ENCODE measurements around the gene PZP.

PZP gene

DNA sequence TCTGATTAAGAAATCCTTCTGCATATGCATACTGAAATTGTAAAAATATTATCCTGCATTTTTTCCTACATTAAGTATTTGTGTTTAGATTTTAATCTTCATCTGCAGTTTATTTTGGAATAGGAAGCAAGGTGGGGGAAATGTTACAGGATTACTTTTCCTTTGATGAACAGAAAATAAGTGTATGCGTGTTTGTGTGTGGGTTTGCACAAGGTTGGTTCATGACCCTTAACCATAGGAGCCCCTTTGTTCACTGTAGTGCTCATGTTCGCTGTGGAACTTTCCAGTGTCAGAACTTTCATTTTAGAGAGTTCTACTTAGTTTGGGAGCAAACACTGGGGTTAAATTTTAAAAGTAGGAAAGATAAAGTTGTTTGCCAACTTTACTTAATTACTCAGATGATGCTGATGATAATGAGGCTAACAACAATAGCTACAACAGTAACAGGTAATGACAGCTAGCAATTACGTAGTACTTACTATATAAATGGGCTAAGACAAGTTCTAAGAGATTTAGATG, 86.0 kb downstream of the PZP start:
- no peak for DNase-seq

DNA sequence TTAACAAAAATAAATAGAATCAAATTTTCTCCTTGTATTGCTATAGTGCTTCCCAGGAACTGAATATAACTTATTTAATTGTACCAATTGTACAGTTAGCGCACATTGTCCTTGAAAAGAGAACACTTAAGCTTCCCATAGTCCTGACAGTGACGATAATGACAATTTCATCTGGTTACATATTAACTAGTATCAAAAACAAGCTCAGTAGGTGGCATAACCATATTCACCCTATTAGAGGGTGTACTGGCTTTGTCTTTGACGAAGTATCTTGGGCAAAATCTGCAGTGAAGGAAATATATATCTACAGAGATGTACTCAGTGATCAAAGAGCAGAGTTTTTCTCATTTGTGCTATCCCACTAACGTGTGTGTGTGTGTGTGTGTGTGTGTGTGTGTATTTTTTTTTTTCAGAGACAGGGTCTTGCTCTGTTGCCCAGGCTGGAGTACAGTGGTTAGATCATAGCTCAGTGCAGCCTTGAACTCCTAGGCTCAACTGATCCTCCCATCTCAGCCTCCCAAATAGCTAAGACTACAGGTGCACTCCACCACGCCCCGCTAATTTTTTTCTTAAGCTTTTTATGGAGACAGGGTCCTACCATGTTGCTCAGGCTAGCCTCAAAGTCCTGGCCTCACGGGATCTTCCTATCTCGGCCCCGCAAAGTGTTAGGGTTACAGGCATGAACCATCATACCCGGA, 87.6 kb downstream of the PZP start:
- DNase-seq: no peak

DNA sequence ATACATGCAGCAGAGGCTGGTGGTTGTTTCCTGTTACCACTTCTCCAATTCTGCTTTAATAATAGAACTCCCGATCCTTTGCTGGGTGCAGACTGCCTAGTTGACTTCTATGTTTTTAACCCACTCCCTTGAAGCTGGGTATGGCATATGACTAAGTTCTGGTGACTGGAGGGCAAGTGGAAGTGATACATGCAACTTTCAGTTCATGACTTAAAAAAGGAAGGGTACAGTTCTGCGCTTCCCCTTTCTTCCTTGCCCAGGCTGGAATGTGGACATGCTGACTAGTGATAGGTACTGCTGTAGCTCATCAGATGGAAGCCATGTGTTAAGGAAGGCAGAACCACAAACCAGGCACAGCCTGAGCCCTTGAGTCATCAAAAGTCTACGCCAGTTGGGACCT, 90.0 kb downstream of the PZP start:
- DNase-seq: no peak

DNA sequence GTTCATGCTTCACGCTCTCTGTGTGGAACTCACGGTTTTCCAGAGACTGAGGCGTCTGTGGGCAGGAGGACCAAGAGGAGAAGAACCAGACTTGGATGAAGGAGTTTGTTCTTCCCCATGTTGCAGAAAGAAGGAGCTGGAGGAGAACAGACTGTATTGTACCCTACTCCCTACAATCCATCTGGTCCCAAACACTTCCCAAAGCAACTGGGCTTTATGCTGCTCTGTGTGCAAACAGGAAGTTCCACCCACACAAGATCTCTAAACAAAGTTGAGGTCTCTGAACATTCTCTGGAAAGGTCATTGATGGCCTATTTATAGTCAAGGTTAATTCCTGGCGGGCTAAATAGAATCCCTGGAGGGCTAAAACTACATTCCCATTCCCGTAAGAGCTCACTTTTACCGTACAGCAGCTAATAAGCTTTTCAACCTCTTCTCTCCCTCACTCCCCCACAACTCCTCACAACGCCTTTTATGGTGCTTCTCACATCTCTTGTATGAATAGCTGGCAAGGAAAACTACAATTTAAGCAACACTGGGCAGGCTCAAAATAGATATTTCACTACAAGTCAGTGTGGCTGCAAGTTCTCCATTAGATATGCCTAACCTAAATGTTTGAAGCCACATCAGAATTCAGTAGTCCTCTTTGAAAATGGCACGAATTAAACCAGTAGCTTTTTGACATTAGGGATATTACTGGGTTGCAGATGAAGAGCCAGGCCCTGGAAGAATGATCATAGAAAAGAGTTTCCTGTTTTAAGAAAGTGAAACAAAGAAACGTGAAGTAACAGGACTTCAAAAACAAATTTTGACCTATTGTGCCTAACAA, 92.2 kb downstream of the PZP start, which contains the start of gene A2M:
Gene A2M (minus strand): TSS at position 189 of the 829 bp plus-strand sequence. CDS start 70 bp downstream, at position 119.
- DNase-seq: no peak

DNA sequence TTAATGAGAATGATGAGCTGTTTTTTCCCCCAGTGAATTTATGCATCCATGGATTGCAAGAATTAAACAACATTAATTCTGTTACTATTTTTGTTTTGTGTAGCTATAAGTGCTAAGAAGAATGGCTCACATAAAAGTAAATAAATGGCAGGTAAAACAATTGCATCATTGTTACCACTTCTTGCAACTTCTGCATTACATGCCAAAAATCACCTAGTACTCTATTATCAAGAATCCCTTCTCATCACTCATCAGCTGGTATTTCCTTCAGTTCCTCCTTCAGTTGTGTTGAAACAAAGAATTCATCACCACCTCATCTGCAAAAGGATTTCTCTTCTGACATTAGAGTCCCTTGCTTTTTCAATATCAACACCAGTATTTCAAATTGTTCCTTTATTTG, 93.2 kb downstream of the PZP start:
- no peak for DNase-seq

DNA sequence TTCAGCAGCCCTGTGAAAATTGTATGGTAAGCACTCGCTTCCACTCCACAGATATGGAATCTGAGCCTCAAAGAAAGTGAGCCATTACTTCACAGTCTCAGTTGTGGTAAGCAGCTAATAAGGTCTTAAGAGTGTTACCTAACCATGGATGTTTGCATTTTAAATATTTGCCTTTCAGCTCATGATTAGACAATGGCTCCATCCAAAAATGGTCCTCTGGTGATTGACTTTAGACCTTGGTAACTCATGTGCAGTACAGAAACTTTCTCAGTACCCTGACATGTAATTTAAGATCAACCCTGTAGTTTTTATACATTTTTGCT, 94.2 kb downstream of the PZP start:
- no peak for DNase-seq

DNA sequence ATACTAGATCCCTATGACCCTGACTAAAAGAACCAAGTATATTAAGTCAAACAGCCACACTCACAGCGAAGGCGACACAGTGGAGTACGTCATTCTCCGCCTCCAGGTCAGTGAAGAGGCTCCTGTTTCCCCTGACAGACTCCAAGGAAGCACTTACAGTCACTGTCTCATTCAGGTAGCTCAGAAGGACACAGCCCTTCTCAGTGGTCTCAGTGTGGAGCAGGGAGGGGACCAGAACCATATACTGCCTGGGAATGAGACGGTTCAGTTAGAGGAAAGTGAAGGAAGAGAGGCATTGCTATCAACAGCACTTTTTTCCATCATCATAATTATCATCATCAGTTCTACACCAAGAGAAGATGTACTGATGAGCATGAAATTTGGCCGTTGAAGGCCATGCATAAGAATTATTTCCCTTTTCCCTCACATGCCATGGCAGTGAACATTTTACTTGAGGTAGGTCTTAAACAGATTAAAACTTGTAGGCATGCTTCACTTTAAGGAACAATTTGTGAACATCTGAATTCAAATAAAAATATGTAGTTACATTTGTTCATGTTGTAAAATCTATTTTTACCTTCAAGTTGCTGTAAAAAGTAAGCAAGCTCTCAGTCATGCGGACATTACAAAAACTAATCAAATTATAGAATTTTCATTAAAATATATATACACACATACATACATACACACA, 94.8 kb downstream of the PZP start:
- no peak for DNase-seq

DNA sequence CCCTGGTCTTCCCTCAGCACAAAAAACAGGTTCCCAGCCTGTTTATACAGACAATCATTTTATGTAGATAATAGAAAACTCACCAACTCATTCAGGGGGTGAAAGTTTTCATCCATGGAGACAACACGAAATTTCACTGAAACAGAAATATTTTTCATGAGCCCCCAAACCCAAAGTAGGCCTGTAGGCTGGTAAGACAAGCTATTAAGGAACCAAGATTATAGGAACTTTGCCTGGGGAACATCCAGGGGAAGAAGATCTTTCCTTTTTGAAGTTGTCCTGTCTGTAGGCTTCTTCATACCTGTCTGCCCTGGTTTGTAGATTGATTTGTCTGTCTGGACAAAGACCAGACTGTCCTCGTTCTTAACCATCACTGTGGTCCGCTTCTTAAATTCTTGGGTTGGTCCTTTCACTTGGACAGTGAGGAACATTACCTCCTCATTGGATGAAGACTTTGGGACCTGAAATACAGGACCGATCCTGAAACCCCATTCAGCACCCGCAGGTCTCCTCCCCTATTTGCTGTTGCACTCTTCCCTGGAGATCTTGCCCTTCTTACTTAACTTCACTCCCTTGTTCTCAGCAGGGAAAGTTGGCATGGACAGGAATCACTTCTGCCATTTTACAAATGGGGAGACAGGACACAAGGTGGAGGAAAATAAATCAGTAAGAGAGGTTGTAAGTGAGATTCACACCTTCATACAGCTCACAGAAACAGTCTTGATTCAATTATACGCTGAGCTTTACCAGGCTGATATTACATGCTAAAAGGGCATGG, 95.9 kb downstream of the PZP start:
- DNase-seq: no peak

DNA sequence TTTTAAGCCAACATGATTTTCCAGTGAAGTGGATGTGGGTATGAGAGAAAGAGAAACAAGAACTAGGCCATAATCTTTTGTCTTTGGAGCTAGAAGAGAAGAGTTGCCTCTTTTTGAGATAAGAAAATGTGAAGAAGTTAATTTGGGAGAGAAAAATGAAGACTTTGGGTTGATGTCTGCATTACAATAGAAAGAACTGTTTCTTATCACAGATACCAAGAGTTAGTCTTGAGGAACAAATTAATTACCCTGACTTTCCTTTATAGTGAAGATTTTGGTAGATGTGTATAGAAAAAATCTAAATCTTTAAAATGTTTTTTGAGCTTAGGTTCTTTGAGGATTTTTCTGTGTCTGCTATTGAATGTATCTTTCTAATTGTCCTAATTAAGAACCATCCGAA, 96.7 kb downstream of the PZP start:
- DNase-seq: no peak

DNA sequence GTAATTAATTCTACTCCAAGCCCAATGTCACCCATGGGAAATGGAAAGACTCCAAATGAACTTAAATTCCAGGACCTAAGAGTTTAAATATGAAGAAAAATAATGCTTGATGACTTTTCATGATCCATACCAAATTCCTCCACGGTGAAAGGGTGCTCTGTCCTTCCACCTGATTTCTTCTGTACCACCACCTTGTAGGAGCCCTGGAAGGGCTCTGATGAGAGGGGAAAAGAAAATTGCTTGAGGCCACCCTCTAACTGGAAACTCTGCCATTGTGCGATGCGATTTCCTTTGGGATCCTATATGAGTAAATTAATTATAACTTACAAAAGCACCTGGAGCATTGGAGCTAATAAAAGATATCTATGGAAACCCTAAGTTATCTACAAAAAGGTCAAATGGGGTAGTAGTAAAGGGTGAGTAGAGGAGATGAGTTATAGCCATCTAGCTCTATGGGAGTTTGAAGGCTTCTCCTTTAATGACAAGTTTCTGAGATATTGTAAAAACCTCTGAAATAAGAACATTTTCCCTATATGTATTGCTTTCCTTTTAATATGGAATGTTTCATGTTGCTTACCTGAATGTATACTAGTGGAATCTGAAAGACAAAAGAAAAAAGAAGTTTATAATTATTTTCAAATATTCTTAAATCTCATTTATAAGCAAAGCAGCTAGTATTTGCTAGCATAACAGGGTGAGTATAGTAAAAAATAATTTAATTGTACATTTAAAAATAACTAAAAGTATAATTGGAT, 98.3 kb downstream of the PZP start:
- DNase-seq: no peak

DNA sequence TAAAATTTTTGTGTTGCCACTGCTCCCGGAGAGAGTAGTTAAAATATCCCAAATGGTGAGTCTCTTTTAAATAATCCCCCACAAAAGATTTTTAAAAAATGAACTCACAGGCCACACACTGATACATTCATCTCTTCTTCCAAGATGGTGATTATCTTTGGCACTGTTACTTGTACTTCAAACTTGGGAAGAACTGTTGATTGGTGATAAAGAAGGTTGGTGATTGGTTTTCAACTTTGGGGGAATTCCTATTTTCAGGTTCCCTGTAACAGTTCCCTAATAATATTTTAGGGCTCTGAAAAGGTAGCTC, 99.0 kb downstream of the PZP start:
- DNase-seq: no peak

DNA sequence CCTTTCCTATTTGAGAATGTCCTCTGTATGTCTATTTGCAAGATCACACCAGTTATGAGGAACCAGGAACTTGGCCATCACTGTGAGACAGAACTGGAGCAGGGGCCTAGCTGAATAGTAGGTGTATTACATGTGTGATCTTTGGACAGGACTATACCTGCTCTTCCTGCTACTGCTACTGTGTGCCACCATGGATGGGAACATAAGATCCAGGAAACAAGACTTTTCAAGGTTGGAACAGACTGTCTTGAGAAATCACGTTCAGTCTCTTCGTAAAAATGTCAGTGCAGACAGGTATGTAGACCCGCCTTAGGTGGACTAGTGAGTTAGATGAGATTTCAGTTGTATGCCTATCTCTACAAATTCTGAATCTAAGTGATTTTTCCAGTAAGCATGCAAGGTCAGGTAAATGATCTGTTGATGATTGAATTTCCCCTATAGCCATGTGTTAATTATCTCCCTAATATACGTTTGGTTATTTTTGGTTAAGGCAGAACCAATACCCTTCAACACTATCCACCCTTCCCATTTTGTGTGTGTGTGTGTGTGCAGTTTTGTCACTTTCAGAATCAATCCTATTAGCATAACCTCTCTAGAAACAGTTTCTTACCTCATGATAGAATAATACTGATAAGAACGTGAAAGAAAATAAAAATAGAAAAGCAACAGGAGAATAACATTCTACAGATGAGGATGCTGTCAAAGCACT, 99.5 kb downstream of the PZP start:
- no peak for DNase-seq

DNA sequence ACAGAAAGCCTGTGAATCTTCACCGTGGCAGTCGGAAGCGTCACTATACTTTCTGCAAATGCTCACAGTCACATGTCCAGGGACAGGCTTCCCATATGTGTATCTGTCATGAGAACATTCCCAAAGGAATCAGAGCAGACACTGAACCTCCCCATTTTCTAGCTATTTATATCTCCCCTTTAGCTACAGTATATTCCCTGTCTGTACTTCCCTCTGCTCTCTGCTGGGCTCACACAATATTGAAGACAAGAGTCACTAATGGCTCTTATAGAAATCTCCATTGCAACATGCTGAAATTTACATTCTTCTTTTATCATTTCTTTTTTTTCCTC, 100.7 kb downstream of the PZP start:
- DNase-seq: no peak

DNA sequence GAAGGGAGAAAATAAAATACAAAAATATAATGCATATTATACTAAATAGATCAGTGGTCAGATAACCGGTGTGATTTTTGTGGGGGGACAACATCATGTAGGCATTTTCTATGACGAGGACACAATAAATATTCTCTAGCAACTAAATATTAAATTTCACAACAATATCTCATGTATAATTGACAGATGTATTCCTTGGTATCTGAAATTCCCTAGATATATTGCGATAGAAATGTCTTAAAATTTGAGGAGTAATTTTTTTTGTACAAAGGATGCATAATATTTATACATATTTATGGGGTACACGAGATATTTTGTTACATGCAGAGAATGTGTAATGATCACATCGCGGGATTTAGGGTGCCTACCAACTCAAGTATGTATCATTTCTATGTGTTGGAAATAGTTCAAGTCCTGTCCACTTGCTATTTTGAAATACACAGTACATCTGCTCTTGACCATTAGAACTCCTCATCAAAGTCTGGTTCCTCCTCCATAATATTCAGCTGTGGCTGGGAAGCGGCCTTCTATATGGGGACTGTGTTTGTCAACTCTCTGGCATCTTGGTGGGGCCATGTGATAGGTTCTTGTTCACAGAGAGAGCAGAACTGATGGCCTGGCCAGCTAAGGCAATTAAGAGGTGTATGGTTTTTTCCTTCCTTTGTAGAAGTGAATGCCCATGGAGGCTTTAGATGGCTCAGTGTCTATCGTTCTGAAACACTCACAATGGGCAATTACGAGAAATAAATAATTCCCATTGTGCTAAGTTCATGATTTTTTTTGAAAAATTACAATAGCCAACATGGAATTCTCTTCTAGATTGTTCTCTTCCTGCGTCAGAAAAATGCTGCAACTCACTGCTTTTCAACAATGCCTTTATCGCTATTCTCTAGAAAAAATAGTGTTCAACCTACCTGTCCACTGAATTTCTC, 101.3 kb downstream of the PZP start:
- DNase-seq: no peak

DNA sequence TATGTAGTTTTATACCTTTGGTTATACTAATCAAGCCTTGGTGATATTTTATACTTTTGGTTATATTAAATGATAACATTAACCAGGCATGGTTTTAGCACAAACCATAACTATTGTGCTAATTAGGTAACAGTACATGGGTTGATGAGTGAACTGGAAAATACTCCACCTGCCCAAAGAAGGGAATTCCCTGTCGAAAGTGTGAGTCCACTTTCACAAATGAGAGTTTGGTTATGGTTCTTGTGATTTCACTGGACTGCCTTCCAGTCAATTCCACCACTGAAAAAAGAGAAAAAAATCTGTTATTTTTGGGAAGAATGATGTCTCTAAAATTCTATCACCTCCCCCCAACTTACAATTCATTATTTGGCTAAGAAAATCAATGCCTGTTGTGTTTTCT, 102.1 kb downstream of the PZP start:
- no peak for DNase-seq

DNA sequence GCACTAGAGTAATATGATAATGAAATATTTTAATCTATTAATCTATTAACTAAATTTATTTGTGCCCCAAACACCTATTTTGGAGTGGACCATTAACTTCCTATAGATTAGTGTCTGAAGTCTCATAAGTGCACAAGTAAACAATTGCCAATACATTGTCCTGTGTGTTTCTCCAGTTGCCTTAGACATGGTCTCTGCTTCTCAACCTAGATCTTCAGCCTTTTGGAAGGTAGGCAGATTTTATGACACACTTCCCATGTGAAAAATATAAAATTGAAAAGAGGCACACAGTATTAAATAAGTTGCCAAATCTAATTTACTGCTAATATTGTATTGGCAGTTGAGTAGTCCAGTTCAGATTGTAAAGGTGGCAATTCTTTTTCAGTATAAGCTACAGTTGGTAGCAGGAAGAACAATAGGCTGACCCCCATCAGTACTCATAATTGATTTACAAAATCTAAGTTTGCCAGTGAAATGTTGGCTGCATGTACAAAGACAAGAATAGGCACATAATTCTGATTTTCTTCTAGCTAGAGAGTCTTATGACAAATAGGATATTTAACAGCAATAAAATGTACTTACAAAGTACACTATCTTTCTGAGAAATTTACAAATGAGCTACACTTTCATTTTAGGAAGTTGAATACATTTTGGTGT, 103.3 kb downstream of the PZP start:
- DNase-seq: no peak

DNA sequence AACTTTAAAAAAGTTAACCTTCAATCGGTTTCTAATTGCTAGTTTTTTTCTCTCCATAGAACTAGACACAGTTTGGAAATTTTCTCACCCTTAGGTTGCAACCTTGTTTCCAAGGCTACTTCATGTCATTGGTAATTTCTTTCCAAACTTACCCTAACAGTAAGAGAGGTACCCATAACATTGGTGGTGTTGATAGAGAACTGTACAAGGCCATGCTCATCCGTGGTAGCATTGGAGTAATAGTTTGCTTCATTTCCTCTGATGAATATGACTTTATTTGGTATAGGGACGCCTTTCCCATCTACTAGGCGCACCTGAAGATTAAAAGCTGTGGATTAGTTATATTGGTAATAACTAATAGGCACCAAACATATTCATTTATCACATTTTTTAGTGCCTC, 104.1 kb downstream of the PZP start:
- DNase-seq: no peak

DNA sequence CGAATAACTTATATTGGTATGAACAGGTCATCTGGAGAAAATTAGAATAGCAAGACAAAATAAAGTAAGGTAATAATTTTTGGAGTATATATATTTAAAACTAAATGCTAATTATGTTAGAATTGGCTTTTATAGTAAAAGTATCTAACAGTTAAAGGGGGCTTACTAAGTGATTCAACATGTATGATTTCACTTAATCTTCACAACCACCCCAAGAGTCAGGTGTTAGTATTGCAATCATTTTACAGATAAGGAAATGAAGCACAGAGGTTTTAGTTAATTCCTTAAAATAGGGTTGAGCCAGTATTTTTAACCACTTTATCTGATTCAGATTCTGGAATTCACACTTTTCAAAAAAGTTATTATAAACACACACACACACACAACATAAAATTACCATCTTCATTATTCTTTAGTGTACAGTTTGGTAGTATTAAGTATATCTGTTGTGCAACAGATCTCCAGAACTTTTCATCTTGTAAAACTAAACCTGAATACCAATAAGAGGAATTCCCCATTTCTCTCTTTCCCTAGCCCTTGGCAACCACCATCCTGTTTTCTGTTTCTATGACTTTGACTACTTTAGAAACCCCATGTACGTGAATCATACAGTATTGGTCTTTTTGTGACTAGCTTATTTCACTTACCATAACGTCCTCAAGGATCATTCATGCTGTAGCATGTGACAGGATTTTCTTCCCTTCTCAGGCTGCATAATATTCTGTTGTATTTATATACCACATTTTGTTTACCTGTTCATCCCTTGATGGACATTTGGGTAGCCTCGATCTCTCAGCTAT, 104.9 kb downstream of the PZP start:
- DNase-seq: no peak

DNA sequence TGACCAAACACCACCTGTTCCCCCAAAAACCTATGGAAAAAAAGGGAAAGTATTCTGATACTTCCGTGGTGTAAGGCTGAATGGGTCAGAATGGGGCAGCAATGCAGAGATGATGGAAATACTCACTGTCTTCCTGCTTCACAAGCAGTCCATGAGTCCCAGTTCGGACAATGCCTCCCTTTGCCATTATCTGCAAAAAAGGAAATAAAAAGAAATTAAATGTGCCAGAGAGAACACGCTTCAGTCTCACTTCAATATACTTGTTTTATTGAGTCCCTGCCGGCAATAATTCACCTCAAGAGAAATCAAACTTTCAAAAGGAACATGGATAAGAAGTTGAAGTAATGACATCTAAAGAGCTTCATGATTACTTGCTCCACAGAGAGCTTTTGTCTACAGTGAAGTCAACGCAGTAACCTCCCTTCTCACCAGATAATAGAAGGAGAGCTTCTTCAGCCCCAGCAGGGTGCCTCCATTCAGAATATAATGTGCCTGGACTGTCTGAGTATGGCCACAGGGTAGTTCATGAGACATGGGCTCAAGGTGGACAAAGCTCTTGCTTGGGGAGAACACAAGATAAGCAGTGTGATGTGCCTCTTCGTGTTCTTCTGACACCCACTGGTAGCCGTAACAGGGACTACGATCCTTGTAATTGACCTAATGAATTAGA, 107.0 kb downstream of the PZP start:
- no peak for DNase-seq
